SU-DHL-6 (cell line): ENCODE data around the gene FRY.

Source experiments
- H2AFZ ChIP-seq: fragments of 200-600 bp; sonication (generic); 2 replicates; pipeline ENCODE4 v1.6.1; 2014; ENCODE audit warnings: low read depth, mild to moderate bottlenecking, moderate library complexity, mixed read lengths, antibody characterized with exemption, low read length; ENCODE audit not compliant: severe bottlenecking
- H3F3A ChIP-seq: fragments of 200-600 bp; shearing (Covaris generic); 2 replicates; pipeline ENCODE4 v1.6.0; 2016; ENCODE audit warnings: antibody characterized with exemption, mild to moderate bottlenecking; ENCODE audit not compliant: insufficient read depth
- H3K27ac ChIP-seq: fragments of 200-600 bp; sonication (generic); 2 replicates; pipeline ENCODE4 v1.5.1; 2016; ENCODE audit warnings: low read depth, mild to moderate bottlenecking, low read length, moderate library complexity, mixed read lengths
- H3K27me3 ChIP-seq: fragments of 200-600 bp; sonication (generic), shearing (Covaris generic); 2 replicates; pipeline ENCODE4 v1.6.0; 2014; ENCODE audit warnings: mild to moderate bottlenecking, low read length
- H3K36me3 ChIP-seq: fragments of 200-600 bp; sonication (generic); 2 replicates; pipeline ENCODE4 v1.6.1; 2014; ENCODE audit warnings: mild to moderate bottlenecking, low read length, mixed read lengths
- H3K4me2 ChIP-seq: fragments of 300-600, 200-600 bp; shearing (Covaris generic), sonication (generic); 2 replicates; pipeline ENCODE4 v1.6.0; 2014; ENCODE audit warnings: low read length, low read depth, mild to moderate bottlenecking; ENCODE audit not compliant: poor library complexity, severe bottlenecking
- H3K4me3 ChIP-seq: fragments of 200-600 bp; sonication (generic); 2 replicates; pipeline ENCODE4 v1.5.1; 2014; ENCODE audit warnings: antibody characterized with exemption, low read length, mild to moderate bottlenecking, mixed read lengths; ENCODE audit not compliant: insufficient read depth, poor library complexity, severe bottlenecking
- H3K79me2 ChIP-seq: fragments of 200-600 bp; sonication (generic); 2 replicates; pipeline ENCODE4 v1.6.1; 2014; ENCODE audit warnings: mild to moderate bottlenecking, low read length, moderate library complexity; ENCODE audit not compliant: insufficient read depth
- H3K9ac ChIP-seq: fragments of 200-600 bp; sonication (generic); 2 replicates; pipeline ENCODE4 v1.7.0; 2014; ENCODE audit warnings: mild to moderate bottlenecking, low read length
- H3K9me2 ChIP-seq: fragments of 200-600 bp; sonication (generic); replicated peaks from 2 replicates; pipeline ENCODE4 v1.6.1; 2014; ENCODE audit warnings: low read length; ENCODE audit not compliant: insufficient read depth
- H3K9me3 ChIP-seq: fragments of 200-600 bp; sonication (generic); 2 replicates; pipeline ENCODE4 v1.6.1; 2014; ENCODE audit warnings: low read length, mixed read lengths; ENCODE audit not compliant: insufficient read depth
- H4K20me1 ChIP-seq: fragments of 200-600 bp; sonication (generic); 2 replicates; pipeline ENCODE4 v1.6.1; 2014; ENCODE audit warnings: low read depth, mild to moderate bottlenecking, antibody characterized with exemption, low read length, moderate library complexity, mixed read lengths
- EZH2phosphoT487 ChIP-seq: fragments of 200-600 bp; sonication (generic), shearing (Covaris generic); conservative IDR thresholded peaks from 2 replicates; pipeline ENCODE4 v1.6.1; 2018; ENCODE audit warnings: mild to moderate bottlenecking, antibody characterized with exemption, low read length, moderate library complexity, mixed read lengths
- TF ChIP-seq, protein P1 (sequence below): fragments of 200-600 bp; sonication (generic); IDR thresholded peaks from one replicate; pipeline ENCODE4 v1.5.1; 2017; ENCODE audit warnings: antibody characterized with exemption, mild to moderate bottlenecking, low read length, moderate library complexity; ENCODE audit not compliant: insufficient read depth, poor library complexity, severe bottlenecking

FRY gene

GRCh38 chr13:32098272-32098671, 66.7 kb downstream of the FRY start:
- Histone ChIP-seq H3K9ac (no peak overlapping the region), H3K27ac (no peak overlapping the region), H3K9me3 (no peaks in the 10 kb centered on the region), H3K9me2 (no peaks in the 10 kb centered on the region), H3K4me2 (no peak overlapping the region), H3K36me3 (no peaks in the 10 kb centered on the region), H3K4me3 (no peak overlapping the region), H3F3A (no peaks in the 10 kb centered on the region), H2AFZ (no peak overlapping the region), H4K20me1 (no peaks in the 10 kb centered on the region), H3K27me3 (no peaks in the 10 kb centered on the region), H3K79me2 (no peaks in the 10 kb centered on the region)
- TF ChIP-seq, protein P1, sequence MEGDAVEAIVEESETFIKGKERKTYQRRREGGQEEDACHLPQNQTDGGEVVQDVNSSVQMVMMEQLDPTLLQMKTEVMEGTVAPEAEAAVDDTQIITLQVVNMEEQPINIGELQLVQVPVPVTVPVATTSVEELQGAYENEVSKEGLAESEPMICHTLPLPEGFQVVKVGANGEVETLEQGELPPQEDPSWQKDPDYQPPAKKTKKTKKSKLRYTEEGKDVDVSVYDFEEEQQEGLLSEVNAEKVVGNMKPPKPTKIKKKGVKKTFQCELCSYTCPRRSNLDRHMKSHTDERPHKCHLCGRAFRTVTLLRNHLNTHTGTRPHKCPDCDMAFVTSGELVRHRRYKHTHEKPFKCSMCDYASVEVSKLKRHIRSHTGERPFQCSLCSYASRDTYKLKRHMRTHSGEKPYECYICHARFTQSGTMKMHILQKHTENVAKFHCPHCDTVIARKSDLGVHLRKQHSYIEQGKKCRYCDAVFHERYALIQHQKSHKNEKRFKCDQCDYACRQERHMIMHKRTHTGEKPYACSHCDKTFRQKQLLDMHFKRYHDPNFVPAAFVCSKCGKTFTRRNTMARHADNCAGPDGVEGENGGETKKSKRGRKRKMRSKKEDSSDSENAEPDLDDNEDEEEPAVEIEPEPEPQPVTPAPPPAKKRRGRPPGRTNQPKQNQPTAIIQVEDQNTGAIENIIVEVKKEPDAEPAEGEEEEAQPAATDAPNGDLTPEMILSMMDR: no peak
- no peak for TF ChIP-seq EZH2phosphoT487

- Histone ChIP-seq H3K9me2 (no peaks in the 10 kb centered on the region), H3K79me2 (no peaks in the 10 kb centered on the region), H3K9ac (no peak overlapping the region), H3K36me3 (no peaks in the 10 kb centered on the region), H3K27ac (no peak overlapping the region), H4K20me1 (no peaks in the 10 kb centered on the region), H2AFZ (no peak overlapping the region), H3K4me2 (no peak overlapping the region), H3K9me3 (no peaks in the 10 kb centered on the region), H3F3A (no peaks in the 10 kb centered on the region), H3K4me3 (no peak overlapping the region), H3K27me3 (no peaks in the 10 kb centered on the region)
- TF ChIP-seq EZH2phosphoT487: no peak
- TF ChIP-seq, protein P1: no peak
These were observed 74.2 kb downstream of the FRY start for GRCh38 chr13:32105653-32106313.

DNA sequence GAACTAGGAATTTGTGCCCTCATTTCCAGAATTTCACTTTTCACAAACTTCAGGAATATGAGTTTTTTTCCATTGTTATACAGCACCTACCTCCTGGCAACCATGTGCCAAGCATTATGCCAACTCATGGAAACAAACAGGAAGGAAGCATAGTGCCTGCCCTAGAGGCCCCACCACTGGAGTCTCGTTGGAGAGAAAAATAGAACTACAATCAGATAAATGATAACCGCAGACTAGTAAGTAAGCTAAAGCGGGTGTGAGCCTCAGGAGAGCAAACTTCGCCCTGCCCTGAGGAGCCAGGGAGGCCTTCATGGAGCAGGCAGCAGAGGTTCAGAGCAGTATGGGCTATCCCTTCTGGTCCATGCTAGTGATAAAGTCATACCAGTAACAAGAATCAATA, 75.9 kb downstream of the FRY start:
- H3K79me2 ChIP-seq: no peaks in the 10 kb centered on the region
- H3K36me3 ChIP-seq: no peaks in the 10 kb centered on the region
- H3F3A ChIP-seq: no peaks in the 10 kb centered on the region
- H3K4me3 ChIP-seq: no peak overlapping the region
- no peaks in the 10 kb centered on the region for H3K9me2 ChIP-seq
- TF ChIP-seq, protein P1: no peak
- TF ChIP-seq EZH2phosphoT487: no peak
- H3K27ac ChIP-seq: no peak overlapping the region
- H3K9ac ChIP-seq: no peak overlapping the region
- H4K20me1 ChIP-seq: no peaks in the 10 kb centered on the region
- no peaks in the 10 kb centered on the region for H3K9me3 ChIP-seq
- H2AFZ ChIP-seq: no peak overlapping the region
- no peaks in the 10 kb centered on the region for H3K27me3 ChIP-seq
- no peak overlapping the region for H3K4me2 ChIP-seq
